ENCODE measurements around the gene DDX39A.

DDX39A gene

DNA sequence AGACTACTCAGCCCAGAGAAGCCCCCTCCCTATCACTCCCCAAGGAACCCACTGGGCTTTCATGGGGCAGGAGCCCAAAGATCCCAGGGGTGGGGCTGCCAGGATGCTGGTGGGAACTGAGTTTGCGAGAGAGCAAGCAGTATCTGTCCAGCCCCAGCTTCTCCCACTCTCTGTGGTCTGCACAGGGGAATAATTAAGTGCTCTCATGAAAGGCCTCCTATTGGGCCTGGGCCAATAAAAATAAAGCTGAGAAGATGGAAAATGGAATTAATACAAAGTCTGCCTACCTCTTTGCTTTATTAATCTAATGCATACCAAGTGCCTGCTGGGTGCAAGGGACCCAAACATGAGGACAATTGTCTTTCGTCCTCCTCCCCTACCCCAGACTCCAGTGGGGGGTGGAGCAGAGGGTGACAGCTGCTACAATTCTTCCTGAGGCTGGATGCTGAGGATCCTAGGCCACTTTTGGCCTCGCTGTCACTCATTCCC is 5.4 kb downstream of the DDX39A start:
- H4K20me1 ChIP-seq (ENCODE audit: low read depth, low read length) = peaks cover 41% of the 10 kb centered on the region

DNA sequence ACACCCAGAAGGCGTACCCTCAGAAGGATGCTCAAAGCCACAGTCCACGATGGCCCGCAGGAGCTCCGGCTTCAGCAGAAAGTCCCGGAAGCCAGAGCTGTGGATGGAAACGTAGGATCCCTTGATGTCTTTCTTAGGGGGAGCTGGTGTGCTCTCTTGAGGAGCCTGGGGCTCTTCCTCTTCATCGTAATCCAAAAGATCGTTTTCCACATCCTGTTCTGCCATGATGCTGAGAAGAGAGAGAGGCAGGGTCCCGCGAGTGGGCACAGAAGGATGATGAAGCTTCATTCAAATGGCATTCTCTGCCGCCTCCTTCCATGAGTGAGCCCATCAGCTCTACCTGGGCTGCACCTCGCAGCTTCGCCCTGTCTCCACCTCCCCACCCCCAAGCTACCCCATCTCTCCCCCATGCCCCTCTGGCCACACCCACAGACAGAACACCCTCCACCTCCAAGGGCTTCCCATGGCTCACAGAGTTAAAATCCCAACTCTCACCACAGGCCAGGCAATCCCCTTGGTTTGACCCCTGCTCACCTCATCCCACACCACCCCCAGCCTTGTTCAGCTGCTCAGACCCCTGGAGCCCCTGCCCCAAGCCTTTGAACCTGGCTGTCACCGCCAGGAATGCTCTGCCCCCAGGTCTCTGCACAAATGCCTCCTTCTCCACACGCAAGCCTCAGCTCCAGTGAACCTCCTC is 6.0 kb downstream of the DDX39A start:
- no peak overlapping the region for H3K9ac ChIP-seq (ENCODE audit: low read length)
- no peak overlapping the region for H2AFZ ChIP-seq (ENCODE audit: low read depth, low read length, severe bottlenecking)
- peaks cover 76% of the 10 kb centered on the region for H3K79me2 ChIP-seq (ENCODE audit: insufficient read depth, low read length)
- H3K9me2 ChIP-seq (replicated peaks; ENCODE audit: insufficient read depth, low read length) = no peaks in the 10 kb centered on the region
- no peaks in the 10 kb centered on the region for H3K27me3 ChIP-seq (ENCODE audit: low read length)
- peaks cover 11% of the 10 kb centered on the region; the same call in 1 of the 2 replicates for H3K36me3 ChIP-seq (ENCODE audit: low read length)
- no peaks in the 10 kb centered on the region for H3K9me3 ChIP-seq (ENCODE audit: insufficient read depth, low read length)
- H4K20me1 ChIP-seq (ENCODE audit: low read depth, low read length) = peaks cover 41% of the 10 kb centered on the region
- no peak overlapping the region for H3K27ac ChIP-seq (ENCODE audit: low read depth, low read length)
- no peak overlapping the region for H3K4me3 ChIP-seq (ENCODE audit: insufficient read depth, low read length, poor library complexity, severe bottlenecking)
- H3F3A ChIP-seq (ENCODE audit: insufficient read depth) = peaks cover 23% of the 10 kb centered on the region
- no peak for TF ChIP-seq EZH2phosphoT487 (conservative IDR thresholded peaks at IDR 0.05; ENCODE audit: low read length)
- TF ChIP-seq, protein P1, sequence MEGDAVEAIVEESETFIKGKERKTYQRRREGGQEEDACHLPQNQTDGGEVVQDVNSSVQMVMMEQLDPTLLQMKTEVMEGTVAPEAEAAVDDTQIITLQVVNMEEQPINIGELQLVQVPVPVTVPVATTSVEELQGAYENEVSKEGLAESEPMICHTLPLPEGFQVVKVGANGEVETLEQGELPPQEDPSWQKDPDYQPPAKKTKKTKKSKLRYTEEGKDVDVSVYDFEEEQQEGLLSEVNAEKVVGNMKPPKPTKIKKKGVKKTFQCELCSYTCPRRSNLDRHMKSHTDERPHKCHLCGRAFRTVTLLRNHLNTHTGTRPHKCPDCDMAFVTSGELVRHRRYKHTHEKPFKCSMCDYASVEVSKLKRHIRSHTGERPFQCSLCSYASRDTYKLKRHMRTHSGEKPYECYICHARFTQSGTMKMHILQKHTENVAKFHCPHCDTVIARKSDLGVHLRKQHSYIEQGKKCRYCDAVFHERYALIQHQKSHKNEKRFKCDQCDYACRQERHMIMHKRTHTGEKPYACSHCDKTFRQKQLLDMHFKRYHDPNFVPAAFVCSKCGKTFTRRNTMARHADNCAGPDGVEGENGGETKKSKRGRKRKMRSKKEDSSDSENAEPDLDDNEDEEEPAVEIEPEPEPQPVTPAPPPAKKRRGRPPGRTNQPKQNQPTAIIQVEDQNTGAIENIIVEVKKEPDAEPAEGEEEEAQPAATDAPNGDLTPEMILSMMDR (IDR thresholded peaks at IDR 0.05; ENCODE audit: insufficient read depth, low read length, poor library complexity, severe bottlenecking) = no peak
- H3K4me2 ChIP-seq (ENCODE audit: low read depth, low read length, poor library complexity, severe bottlenecking) = no peak overlapping the region

More for the DNA sequence above, 5.4 kb downstream of the DDX39A start:
- peaks cover 11% of the 10 kb centered on the region; the same call in 1 of the 2 replicates for H3K36me3 ChIP-seq (ENCODE audit: low read length)
- TF ChIP-seq, protein P1 (IDR thresholded peaks at IDR 0.05; ENCODE audit: insufficient read depth, low read length, poor library complexity, severe bottlenecking) = no peak
- no peak for TF ChIP-seq EZH2phosphoT487 (conservative IDR thresholded peaks at IDR 0.05; ENCODE audit: low read length)
- H3K9ac ChIP-seq (ENCODE audit: low read length) = no peak overlapping the region
- no peak overlapping the region for H2AFZ ChIP-seq (ENCODE audit: low read depth, low read length, severe bottlenecking)
- H3F3A ChIP-seq (ENCODE audit: insufficient read depth) = peaks cover 20% of the 10 kb centered on the region
- no peak overlapping the region for H3K27ac ChIP-seq (ENCODE audit: low read depth, low read length)
- no peak overlapping the region for H3K4me3 ChIP-seq (ENCODE audit: insufficient read depth, low read length, poor library complexity, severe bottlenecking)
- no peaks in the 10 kb centered on the region for H3K9me2 ChIP-seq (replicated peaks; ENCODE audit: insufficient read depth, low read length)
- H3K27me3 ChIP-seq (ENCODE audit: low read length) = no peaks in the 10 kb centered on the region
- no peak overlapping the region for H3K4me2 ChIP-seq (ENCODE audit: low read depth, low read length, poor library complexity, severe bottlenecking)
- H3K9me3 ChIP-seq (ENCODE audit: insufficient read depth, low read length) = no peaks in the 10 kb centered on the region
- peaks cover 81% of the 10 kb centered on the region for H3K79me2 ChIP-seq (ENCODE audit: insufficient read depth, low read length)

DNA sequence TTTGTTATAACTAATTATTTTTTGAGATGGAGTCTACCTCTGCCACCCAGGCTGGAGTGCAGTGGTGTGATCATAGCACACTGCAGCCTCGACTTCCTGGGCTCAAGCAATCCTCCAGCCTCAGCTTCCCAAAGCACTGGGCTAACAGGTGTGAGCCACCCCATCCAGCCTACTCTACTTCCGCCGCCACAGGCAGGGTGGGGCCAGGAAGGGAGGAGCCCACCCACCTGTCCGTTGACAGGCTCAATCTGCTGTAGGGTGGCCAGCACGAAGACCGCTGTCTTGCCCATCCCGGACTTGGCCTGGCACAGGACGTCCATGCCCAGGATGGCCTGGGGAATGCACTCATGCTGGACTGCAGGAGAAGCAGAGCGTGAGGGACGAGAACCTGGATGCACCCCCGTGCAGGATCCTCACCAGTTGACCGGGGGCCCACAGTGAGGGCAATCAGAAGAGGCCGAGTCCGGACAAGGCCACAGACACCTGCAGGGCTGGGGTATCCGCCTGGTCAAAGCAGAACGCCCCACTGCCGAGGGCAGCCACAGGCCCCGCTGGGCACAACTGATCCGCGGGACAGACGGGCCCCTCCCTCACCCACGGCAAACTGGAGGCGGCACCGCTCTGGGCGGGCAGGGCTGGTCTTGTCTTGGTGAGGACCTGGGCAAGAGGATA is 6.7 kb downstream of the DDX39A start:
- Histone ChIP-seq H3F3A (ENCODE audit: insufficient read depth) (peaks cover 23% of the 10 kb centered on the region), H4K20me1 (ENCODE audit: low read depth, low read length) (peaks cover 41% of the 10 kb centered on the region), H3K9me3 (ENCODE audit: insufficient read depth, low read length) (no peaks in the 10 kb centered on the region), H3K36me3 (ENCODE audit: low read length) (peaks cover 11% of the 10 kb centered on the region; the same call in 1 of the 2 replicates), H3K79me2 (ENCODE audit: insufficient read depth, low read length) (peaks cover 69% of the 10 kb centered on the region), H3K27ac (ENCODE audit: low read depth, low read length) (no peak overlapping the region), H2AFZ (ENCODE audit: low read depth, low read length, severe bottlenecking) (no peak overlapping the region), H3K4me2 (ENCODE audit: low read depth, low read length, poor library complexity, severe bottlenecking) (no peak overlapping the region), H3K9me2 (replicated peaks; ENCODE audit: insufficient read depth, low read length) (no peaks in the 10 kb centered on the region), H3K27me3 (ENCODE audit: low read length) (no peaks in the 10 kb centered on the region), H3K9ac (ENCODE audit: low read length) (no peak overlapping the region), H3K4me3 (ENCODE audit: insufficient read depth, low read length, poor library complexity, severe bottlenecking) (no peak overlapping the region)
- TF ChIP-seq EZH2phosphoT487 (conservative IDR thresholded peaks at IDR 0.05; ENCODE audit: low read length) = no peak
- TF ChIP-seq, protein P1 (IDR thresholded peaks at IDR 0.05; ENCODE audit: insufficient read depth, low read length, poor library complexity, severe bottlenecking) = no peak
